HepG2 (cell line): ENCODE results near the gene F7. TPM values are rescaled to one million over a fixed set of nuclear protein-coding genes. Genes with fewer than 3 reads are reported as not detected.

Experiments
- ATF7 ChIP-seq, 2 experiments: fragments of 450-650 bp in 1 of 2; sonication (generic) in 1 of 2; formaldehyde crosslinking in 1 of 2; IDR thresholded peaks; 2 replicates each; pipeline versions ENCODE4 v1.4.0 to v1.6.1; 2016 to 2020; ENCODE audit warnings: antibody characterized with exemption in 1 of 2, mild to moderate bottlenecking in 1 of 2, missing genetic modification reagents in 1 of 2
- HNRNPK ChIP-seq: fragments of 200-400 bp; formaldehyde crosslinking; IDR thresholded peaks from 2 replicates; pipeline ENCODE4 v1.6.1; 2018; ENCODE audit warnings: low read length, low read depth, moderate library complexity, mild to moderate bottlenecking; ENCODE audit not compliant: poor library complexity, severe bottlenecking
- KDM2A ChIP-seq: sonication (generic); formaldehyde crosslinking; IDR thresholded peaks from 2 replicates; pipeline ENCODE4 v1.4.0; 2020; ENCODE audit warnings: low read depth, missing genetic modification reagents, borderline replicate concordance
- MEIS1 ChIP-seq: sonication (generic); formaldehyde crosslinking; IDR thresholded peaks from 2 replicates; pipeline ENCODE4 v1.9.0; 2021; ENCODE audit warnings: mild to moderate bottlenecking, missing genetic modification reagents, moderate library complexity, borderline replicate concordance
- MIER3 ChIP-seq: IDR thresholded peaks from 2 replicates; pipeline ENCODE4 v1.6.1; 2016; ENCODE audit warnings: missing compliant biosample characterization, borderline replicate concordance
- TP53 ChIP-seq: sonication (generic); formaldehyde crosslinking; conservative IDR thresholded peaks from 2 replicates; pipeline ENCODE4 v1.4.0; 2020; ENCODE audit warnings: missing genetic modification reagents
- ZFP41 ChIP-seq: sonication (generic); formaldehyde crosslinking; IDR thresholded peaks from 2 replicates; pipeline ENCODE4 v1.4.0; 2020; ENCODE audit warnings: mild to moderate bottlenecking, missing genetic modification reagents, borderline replicate concordance
- ZNF318 ChIP-seq: sonication (generic); formaldehyde crosslinking; IDR thresholded peaks from 2 replicates; pipeline ENCODE4 v1.4.0; 2020; ENCODE audit warnings: mild to moderate bottlenecking, missing genetic modification reagents
- ZNF446 ChIP-seq: sonication (generic); formaldehyde crosslinking; IDR thresholded peaks from 2 replicates; pipeline ENCODE4 v1.5.0; 2020; ENCODE audit warnings: mild to moderate bottlenecking, missing genetic modification reagents
- ZNF605 ChIP-seq: sonication (generic); formaldehyde crosslinking; IDR thresholded peaks from 2 replicates; pipeline ENCODE4 v1.8.0; 2022; ENCODE audit warnings: mild to moderate bottlenecking, missing genetic modification reagents
- ZNF761 ChIP-seq: sonication (generic); formaldehyde crosslinking; conservative IDR thresholded peaks from 2 replicates; pipeline ENCODE4 v1.4.0; 2020; ENCODE audit warnings: mild to moderate bottlenecking, missing genetic modification reagents
- ZNF816 ChIP-seq: sonication (generic); formaldehyde crosslinking; IDR thresholded peaks from 2 replicates; pipeline ENCODE4 v1.8.0; 2022; ENCODE audit warnings: missing genetic modification reagents, mild to moderate bottlenecking, borderline replicate concordance
- polyA plus RNA-seq, 8 experiments: library from polyadenylated mRNA; depleted of rRNA in 3 of 8; stranded (reverse) in 7 of 8; unstranded in 1 of 8; fragments of >200 nt; fragmentation: Illumina TruSeq in 4 of 8; extraction: Trizol in 4 of 8; gene quantifications; 2 replicates each; pipeline versions ENCODE4 v1.2.1 to v1.2.3, GENCODE V29; 2011 to 2016; ENCODE audit warnings: low read depth in 4 of 8, missing spikeins in 1 of 8, mixed read lengths in 1 of 8; ENCODE audit not compliant: insufficient read depth in 1 of 8
- total RNA-seq, 5 experiments: library from RNA; depleted of rRNA; stranded (reverse); fragments of >200 nt; fragmentation: Illumina TruSeq; extraction: Trizol; gene quantifications; 2 replicates each; pipeline ENCODE4 v1.2.3, GENCODE V29; 2016; ENCODE audit warnings: low read depth in 1 of 5
- TF ChIP-seq, protein P1 (sequence below): sonication (generic); formaldehyde crosslinking; IDR thresholded peaks from 2 replicates; pipeline ENCODE4 v1.8.0; 2022; ENCODE audit warnings: missing genetic modification reagents, mild to moderate bottlenecking, moderate library complexity, borderline replicate concordance
- TF ChIP-seq, protein P2 (sequence below): IDR thresholded peaks from 2 replicates; pipeline ENCODE4 v1.6.1; 2016

Gene F7
- total and polyA plus RNA-seq, 2 of the 13 experiments (the other 11 are each of a cell fraction or from before 2014, with no cell fraction given): 12.6 to 26.5 TPM

DNA sequence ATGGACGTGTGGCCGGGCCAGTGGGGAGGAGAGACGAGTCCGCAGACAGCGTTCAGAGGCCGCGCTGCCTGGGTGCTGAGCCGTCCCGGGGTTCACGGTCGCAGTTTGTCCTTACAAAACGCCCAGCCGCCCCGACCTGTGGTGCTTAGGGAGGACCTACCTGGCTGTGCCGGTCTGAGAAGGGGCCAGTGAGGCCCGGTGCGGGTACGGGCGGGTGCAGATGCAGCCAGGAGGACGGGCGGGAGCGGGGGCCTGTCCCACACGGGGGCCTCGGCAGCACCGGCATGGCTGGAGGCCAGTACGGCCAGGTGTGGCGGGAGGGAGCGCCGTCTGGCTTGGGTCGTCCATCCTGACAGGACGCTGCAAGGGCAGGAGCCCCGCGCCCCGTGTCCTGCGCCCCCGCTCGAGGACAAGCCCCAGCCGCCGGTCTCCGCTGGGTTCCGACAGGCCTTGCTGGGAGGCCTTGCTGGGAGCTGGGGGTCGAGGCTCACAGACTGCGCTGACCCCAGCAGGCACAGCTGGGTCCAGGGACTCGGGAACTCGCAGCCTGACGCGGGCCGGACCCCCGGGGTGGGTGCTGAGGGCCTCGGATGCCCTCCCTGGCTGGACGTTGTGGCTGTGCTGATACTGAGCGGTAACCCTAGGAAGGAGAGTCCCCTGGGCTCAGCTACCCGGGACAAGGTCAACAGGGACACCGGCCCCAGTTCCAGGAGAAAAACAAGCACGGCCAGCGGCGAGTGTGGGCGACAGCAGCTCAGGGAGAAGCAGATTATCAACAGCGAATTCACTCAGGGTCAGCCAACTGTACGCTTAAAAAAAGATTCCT, 47.6 kb downstream of the F7 start (continued):
- no peak for TF ChIP-seq ZNF318 (CRISPR knock-in tag)
- TF ChIP-seq ZNF446 (CRISPR knock-in tag): no peak
- peak; percentile 57; the same call in 1 of the 2 replicates for TF ChIP-seq ZFP41 (CRISPR knock-in tag)
- peak; percentile 69; the same call in 1 of the 2 replicates for TF ChIP-seq KDM2A (CRISPR knock-in tag)
- TF ChIP-seq ATF7 (IDR thresholded peaks at IDR 0.05): no peak
- 0 out of 2 replicates have a peak, but pooled peaks have one; percentile 18 for TF ChIP-seq ATF7 (CRISPR knock-in tag; IDR thresholded peaks at IDR 0.05)
- peak; percentile 64 for TF ChIP-seq ZNF605 (CRISPR knock-in tag)
- no peak for TF ChIP-seq HNRNPK
- TF ChIP-seq ZNF816 (CRISPR knock-in tag): 0 out of 2 replicates have a peak, but pooled peaks have one; percentile 18
- 0 out of 2 replicates have a peak, but pooled peaks have one; percentile 54 for TF ChIP-seq ZNF761
- TF ChIP-seq, protein P1, sequence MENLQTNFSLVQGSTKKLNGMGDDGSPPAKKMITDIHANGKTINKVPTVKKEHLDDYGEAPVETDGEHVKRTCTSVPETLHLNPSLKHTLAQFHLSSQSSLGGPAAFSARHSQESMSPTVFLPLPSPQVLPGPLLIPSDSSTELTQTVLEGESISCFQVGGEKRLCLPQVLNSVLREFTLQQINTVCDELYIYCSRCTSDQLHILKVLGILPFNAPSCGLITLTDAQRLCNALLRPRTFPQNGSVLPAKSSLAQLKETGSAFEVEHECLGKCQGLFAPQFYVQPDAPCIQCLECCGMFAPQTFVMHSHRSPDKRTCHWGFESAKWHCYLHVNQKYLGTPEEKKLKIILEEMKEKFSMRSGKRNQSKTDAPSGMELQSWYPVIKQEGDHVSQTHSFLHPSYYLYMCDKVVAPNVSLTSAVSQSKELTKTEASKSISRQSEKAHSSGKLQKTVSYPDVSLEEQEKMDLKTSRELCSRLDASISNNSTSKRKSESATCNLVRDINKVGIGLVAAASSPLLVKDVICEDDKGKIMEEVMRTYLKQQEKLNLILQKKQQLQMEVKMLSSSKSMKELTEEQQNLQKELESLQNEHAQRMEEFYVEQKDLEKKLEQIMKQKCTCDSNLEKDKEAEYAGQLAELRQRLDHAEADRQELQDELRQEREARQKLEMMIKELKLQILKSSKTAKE (CRISPR knock-in tag): peak; percentile 31; the same call in 1 of the 2 replicates
- peak; percentile 28 for TF ChIP-seq MEIS1
- TF ChIP-seq, protein P2, sequence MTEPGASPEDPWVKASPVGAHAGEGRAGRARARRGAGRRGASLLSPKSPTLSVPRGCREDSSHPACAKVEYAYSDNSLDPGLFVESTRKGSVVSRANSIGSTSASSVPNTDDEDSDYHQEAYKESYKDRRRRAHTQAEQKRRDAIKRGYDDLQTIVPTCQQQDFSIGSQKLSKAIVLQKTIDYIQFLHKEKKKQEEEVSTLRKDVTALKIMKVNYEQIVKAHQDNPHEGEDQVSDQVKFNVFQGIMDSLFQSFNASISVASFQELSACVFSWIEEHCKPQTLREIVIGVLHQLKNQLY (CRISPR knock-in tag): no peak
- 0 out of 2 replicates have a peak, but pooled peaks have one; percentile 13 for TF ChIP-seq TP53 (CRISPR knock-in tag)
- TF ChIP-seq MIER3 (CRISPR knock-in tag): no peak
